ENCODE results near the gene GRK2.
"Not testable (repeated sequence)": the region's sequence is repeated elsewhere in the genome, so short reads cannot be mapped to it uniquely, and the experiment has no call there.

The GRK2 gene

GRCh38 chr11:67255353-67255752 lies 10.9 kb upstream of the GRK2 start:
- FAIRE-seq = no peak

- FAIRE-seq = no peak
Measured at GRCh38 chr11:67255864-67256263, 10.4 kb upstream of the GRK2 start.

GRCh38 chr11:67256477-67257135 lies 9.7 kb upstream of the GRK2 start:
- FAIRE-seq = no peak

DNA sequence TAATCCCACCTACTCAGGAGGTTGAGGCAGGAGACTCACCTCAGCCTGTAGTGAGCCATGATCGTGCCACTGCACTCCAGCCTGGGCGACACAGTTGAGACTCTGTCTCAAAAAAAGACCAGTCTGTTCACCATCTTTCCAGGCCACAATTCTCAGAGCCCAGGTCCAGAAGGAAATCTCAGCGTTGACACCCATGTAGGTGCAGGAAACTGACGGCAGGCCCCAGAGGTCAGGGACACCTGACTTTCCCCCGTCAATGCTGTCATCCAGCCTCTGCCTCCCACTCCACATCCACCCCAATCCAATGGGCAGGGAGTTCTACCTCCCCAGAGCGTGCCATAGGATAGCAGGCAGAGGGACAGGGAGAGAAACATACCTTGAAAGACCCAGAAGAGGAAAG lies 5.9 kb upstream of the GRK2 start:
- no peak for FAIRE-seq

DNA sequence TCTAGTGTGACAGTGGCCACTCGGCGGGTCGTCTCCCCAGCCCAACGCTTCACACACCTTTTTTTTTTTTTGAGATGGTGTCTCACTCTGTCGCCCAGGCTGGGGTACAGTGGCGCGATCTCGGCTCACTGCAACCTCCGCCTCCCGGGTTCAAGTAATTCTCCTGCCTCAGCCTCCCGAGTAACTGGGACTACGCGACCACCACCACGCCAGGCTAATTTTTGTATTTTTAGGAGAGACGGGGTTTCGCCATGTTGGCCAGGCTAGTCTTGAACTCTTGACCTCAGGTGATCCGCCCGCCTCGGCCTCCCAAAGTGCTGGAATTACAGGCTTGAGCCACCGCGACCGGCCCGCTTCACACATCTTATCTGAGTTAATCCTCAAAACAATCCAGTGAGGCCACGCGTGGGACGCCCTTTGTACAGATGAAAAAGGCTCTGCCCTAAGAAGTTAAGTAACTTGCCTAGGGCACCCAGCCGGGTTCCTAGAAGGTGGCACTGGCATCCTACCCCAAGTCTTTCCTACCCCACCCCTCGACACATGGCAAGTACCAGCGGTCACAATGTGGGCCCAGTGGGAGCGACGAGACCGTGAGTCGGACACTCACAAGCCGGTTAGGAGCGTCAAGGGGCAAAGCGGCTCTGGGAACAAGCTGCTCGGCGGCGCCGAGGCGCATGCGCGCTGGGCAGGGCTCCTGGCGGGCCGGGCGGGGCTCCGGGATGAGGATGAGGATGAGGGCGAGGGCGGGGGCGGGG lies 5.2 kb upstream of the GRK2 start:
- not testable (repeated sequence) for FAIRE-seq

DNA sequence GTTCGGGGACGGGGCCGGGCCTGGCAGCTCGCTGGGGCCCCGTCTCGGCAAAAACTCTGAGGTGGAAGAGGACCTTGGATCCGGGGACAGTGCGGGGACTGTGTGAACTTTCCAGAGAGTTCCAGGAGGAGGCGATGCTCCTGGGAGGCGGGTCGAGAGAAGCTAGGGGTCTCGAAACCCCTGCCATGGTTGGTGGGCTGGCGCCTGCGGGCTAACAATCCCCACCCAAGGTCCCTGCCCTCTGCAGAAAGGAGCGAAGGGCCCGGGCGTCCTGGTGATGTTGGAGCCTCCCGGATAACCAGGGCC lies 4.7 kb upstream of the GRK2 start:
- no peak for FAIRE-seq

- no peak for FAIRE-seq
Measured at GRCh38 chr11:67261946-67262681, 4.2 kb upstream of the GRK2 start.

GRCh38 chr11:67262731-67263675 lies 3.3 kb upstream of the GRK2 start:
- FAIRE-seq = no peak

GRCh38 chr11:67264260-67264659 lies 2.0 kb upstream of the GRK2 start:
- no peak for FAIRE-seq

- no peak for FAIRE-seq
Measured at GRCh38 chr11:67264877-67265632, 1.2 kb upstream of the GRK2 start.

- FAIRE-seq = no peak
Measured at GRCh38 chr11:67265633-67266448, 432 bp upstream of the GRK2 start.

GRCh38 chr11:67267188-67268080 lies 1.2 kb downstream of the GRK2 start:
- no peak for FAIRE-seq

- no peak for FAIRE-seq
Measured at GRCh38 chr11:67268081-67268961, 2.0 kb downstream of the GRK2 start.

GRCh38 chr11:67268962-67269268 lies 2.6 kb downstream of the GRK2 start:
- FAIRE-seq = no peak

- FAIRE-seq = no peak
Measured at GRCh38 chr11:67269401-67270255, 3.4 kb downstream of the GRK2 start.

DNA sequence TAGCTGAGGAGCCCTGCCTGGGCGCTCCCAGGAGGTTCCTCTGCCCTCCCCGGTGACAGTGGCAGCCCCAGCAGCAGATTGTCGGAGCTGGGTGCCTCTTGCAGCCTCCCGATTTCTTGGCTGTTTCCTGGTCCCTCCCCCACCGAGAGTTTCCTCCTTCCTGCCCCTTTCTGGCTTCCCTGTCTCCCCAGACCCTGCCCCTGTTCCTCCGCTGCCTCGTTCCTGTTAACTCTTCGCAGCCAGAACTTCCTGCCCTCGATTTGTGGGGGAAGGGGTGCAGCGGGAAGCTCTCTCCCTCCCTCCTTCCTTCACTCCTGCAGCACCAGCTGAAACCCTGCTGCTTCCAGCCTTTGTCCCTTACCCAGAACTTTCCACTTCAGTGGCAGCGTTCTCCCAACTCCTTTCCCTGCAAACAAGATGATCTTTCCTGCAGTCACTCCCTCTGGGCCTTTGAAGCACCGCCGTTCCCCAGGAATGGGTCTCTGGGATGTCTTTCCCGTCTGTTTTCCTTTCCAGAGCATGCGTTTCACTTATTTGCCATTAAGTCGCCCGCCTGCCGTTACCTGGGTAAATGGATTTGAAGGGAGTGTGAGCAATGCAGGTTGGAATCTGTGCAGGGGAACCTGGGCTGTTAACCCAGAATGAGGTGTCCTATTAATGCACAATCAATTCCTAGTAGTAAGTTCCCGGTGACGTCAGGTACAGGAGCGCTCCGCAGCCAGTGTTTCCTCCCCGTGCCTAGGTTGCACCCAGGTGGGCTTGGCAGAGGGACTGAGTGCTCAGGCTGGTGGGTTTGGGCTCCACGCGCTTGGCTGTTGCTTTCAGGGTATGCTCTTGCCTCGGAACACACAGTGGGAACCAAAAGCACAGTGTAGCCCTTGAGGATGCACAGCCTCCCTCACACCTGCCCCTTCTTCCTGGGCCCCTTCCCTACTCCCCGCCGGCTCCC lies 4.3 kb downstream of the GRK2 start:
- no peak for FAIRE-seq

GRCh38 chr11:67271205-67271540 lies 4.9 kb downstream of the GRK2 start:
- FAIRE-seq = no peak
